Measurements from ENCODE around the gene CAMTA1.

CAMTA1 gene

GRCh38 chr1:7511381-7511780 lies 726.1 kb downstream of the CAMTA1 start:
- DNase-seq = no peak

GRCh38 chr1:7513081-7513480 lies 727.8 kb downstream of the CAMTA1 start:
- no peak for DNase-seq

- DNase-seq = no peak
Observed at GRCh38 chr1:7515175-7515574, 729.9 kb downstream of the CAMTA1 start.

- DNase-seq = no peak
Observed at GRCh38 chr1:7515904-7516303, 730.6 kb downstream of the CAMTA1 start.

- no peak for DNase-seq
Observed at GRCh38 chr1:7516341-7516740, 731.1 kb downstream of the CAMTA1 start.

- no peak for DNase-seq
Observed at GRCh38 chr1:7516929-7517328, 731.7 kb downstream of the CAMTA1 start.

- DNase-seq = no peak
Observed at GRCh38 chr1:7517611-7518330, 732.5 kb downstream of the CAMTA1 start.

GRCh38 chr1:7518411-7518810 lies 733.2 kb downstream of the CAMTA1 start:
- DNase-seq = no peak

GRCh38 chr1:7519181-7519860 lies 734.1 kb downstream of the CAMTA1 start:
- no peak for DNase-seq

- no peak for DNase-seq
Observed at GRCh38 chr1:7519861-7520395, 734.7 kb downstream of the CAMTA1 start.

GRCh38 chr1:7520496-7520895 lies 735.2 kb downstream of the CAMTA1 start:
- no peak for DNase-seq

GRCh38 chr1:7524341-7525337 lies 739.4 kb downstream of the CAMTA1 start:
- DNase-seq = no peak

- no peak for DNase-seq
Observed at GRCh38 chr1:7525338-7526063, 740.2 kb downstream of the CAMTA1 start.

- DNase-seq = no peak
Observed at GRCh38 chr1:7526196-7526866, 741.1 kb downstream of the CAMTA1 start.

- DNase-seq = no peak
Observed at GRCh38 chr1:7526867-7527732, 741.8 kb downstream of the CAMTA1 start.

GRCh38 chr1:7527733-7528045 lies 742.4 kb downstream of the CAMTA1 start:
- DNase-seq = no peak

- DNase-seq = no peak
Observed at GRCh38 chr1:7528386-7529198, 743.3 kb downstream of the CAMTA1 start.

- DNase-seq = no peak
Observed at GRCh38 chr1:7529917-7530316, 744.7 kb downstream of the CAMTA1 start.

- no peak for DNase-seq
Observed at GRCh38 chr1:7531562-7532340, 746.5 kb downstream of the CAMTA1 start.
